K562 (cell line): ENCODE results near the gene MYLK4.

Experiments
- EZH2 ChIP-seq: IDR thresholded peaks from 2 replicates; pipeline ENCODE4 v1.6.1; 2012; ENCODE audit warnings: low read depth, mild to moderate bottlenecking, inconsistent platforms, low read length, borderline replicate concordance
- NCOA6 ChIP-seq: fragments of 450-650 bp; IDR thresholded peaks from 2 replicates; pipeline ENCODE4 v1.6.1; 2017; ENCODE audit warnings: mild to moderate bottlenecking
- POLR2A ChIP-seq: fragments of 450-650 bp; conservative IDR thresholded peaks from 2 replicates; pipeline ENCODE4 v1.6.1; 2016
- ZFX ChIP-seq: sonication (generic); formaldehyde crosslinking; IDR thresholded peaks from 2 replicates; pipeline ENCODE4 v1.8.0; 2022; ENCODE audit warnings: mild to moderate bottlenecking, missing genetic modification reagents, moderate library complexity
- ZNF253 ChIP-seq: fragments of 250-450 bp; sonication (Bioruptor Pico); conservative IDR thresholded peaks from 2 replicates; pipeline ENCODE4 v1.6.1; 2021; ENCODE audit warnings: mild to moderate bottlenecking
- TF ChIP-seq, protein P1 (sequence below): sonication (generic); formaldehyde crosslinking; IDR thresholded peaks from 2 replicates; pipeline ENCODE4 v1.8.0; 2022; ENCODE audit warnings: missing genetic modification reagents, mild to moderate bottlenecking, borderline replicate concordance

DNA sequence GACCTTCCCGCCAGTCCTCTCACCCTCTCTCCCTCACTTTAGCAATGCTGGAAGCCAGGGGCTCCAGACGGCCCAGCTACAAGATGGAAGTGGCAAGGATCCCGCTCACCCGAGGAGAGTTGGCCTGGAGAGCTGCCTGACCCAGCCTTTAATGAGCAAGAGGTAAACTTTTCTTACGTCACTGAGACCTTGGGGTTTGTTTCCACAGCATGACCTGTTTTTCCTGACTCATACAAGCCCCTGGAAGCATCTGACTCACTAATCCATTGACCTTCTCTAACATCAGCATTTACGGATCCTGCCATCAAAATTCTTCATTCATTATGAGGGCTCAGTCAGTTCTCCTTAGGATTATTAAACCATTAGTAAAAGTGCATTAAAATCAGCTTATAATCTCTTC lies 120.4 kb downstream of the MYLK4 start:
- TF ChIP-seq ZFX (CRISPR knock-in tag) (no peak), POLR2A (no peak), EZH2 (no peak), ZNF253 (no peak), NCOA6 (no peak)
- TF ChIP-seq, protein P1, sequence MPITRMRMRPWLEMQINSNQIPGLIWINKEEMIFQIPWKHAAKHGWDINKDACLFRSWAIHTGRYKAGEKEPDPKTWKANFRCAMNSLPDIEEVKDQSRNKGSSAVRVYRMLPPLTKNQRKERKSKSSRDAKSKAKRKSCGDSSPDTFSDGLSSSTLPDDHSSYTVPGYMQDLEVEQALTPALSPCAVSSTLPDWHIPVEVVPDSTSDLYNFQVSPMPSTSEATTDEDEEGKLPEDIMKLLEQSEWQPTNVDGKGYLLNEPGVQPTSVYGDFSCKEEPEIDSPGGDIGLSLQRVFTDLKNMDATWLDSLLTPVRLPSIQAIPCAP = no peak
